ENCODE data around the gene MUC6. TPM values are rescaled to one million over a fixed set of nuclear protein-coding genes. Genes with fewer than 3 reads are reported as not detected.

The MUC6 gene
- total and polyA plus RNA-seq, 2 of the 8 experiments (the other 6 are each of a cell fraction or from before 2014, with no cell fraction given): not detected

- Histone ChIP-seq H3K18ac (ENCODE audit: extremely low read depth, low read length) (no peak overlapping the region), H3K4me3 (ENCODE audit: extremely low read depth in 1 of 4, insufficient read depth in 2 of 4, low read depth in 3 of 4, low read length in 4 of 4) (no peak overlapping the region), H3K9ac (replicated peaks in 1 of 4; ENCODE audit: extremely low read depth in 1 of 4, low read depth in 3 of 4, low read length in 3 of 4) (no peak overlapping the region), H2BK15ac (ENCODE audit: low read length) (no peak overlapping the region), H3K4me2 (ENCODE audit: insufficient read depth in 1 of 2, low read depth in 2 of 2, low read length in 2 of 2) (no peak overlapping the region), H3K27ac (ENCODE audit: low read depth, low read length) (no peak overlapping the region), H3K9me3 (ENCODE audit: insufficient read depth in 2 of 2, low read depth in 1 of 2, low read length in 1 of 2) (peaks cover 7 to 30% of the 10 kb centered on the region in 2 experiments; a peak in 3 of 4 replicates), H2AK5ac (ENCODE audit: low read depth, low read length) (no peak overlapping the region), H2BK20ac (ENCODE audit: low read length) (no peak overlapping the region), H3K14ac (ENCODE audit: insufficient read length) (no peak overlapping the region), H4K8ac (ENCODE audit: extremely low read depth, insufficient read depth, low read length) (peak overlapping the region; percentile 51; the same call in 1 of the 2 replicates), H3K79me1 (ENCODE audit: low read depth, low read length) (no peaks in the 10 kb centered on the region), H3K23me2 (ENCODE audit: low read depth, low read length) (no peaks in the 10 kb centered on the region), H4K20me1 (replicated peaks in 1 of 2; ENCODE audit: control insufficient read depth in 1 of 2, insufficient read depth in 2 of 2, low read length in 2 of 2) (no peaks in the 10 kb centered on the region), H3K23ac (ENCODE audit: insufficient read length) (no peak overlapping the region), H3K56ac (replicated peaks; ENCODE audit: insufficient read length, low read depth, low read length) (no peak overlapping the region), H3K4me1 (replicated peaks in 1 of 4; ENCODE audit: control insufficient read depth in 3 of 4, insufficient read depth in 4 of 4, low read length in 3 of 4) (no peaks in the 10 kb centered on the region), H2BK12ac (ENCODE audit: low read depth, low read length) (no peak overlapping the region), H3K27me3 (replicated peaks in 1 of 4; ENCODE audit: control insufficient read depth in 3 of 4, extremely low read depth in 1 of 4, insufficient read depth in 3 of 4, low read length in 3 of 4) (no peaks in the 10 kb centered on the region), H3K36me3 (ENCODE audit: control insufficient read depth in 2 of 4, insufficient read depth in 4 of 4, low read length in 3 of 4) (no peaks in the 10 kb centered on the region), H2BK120ac (replicated peaks; ENCODE audit: low read depth, low read length) (no peak overlapping the region), H4K5ac (ENCODE audit: insufficient read length, low read depth, low read length) (no peak overlapping the region), H3K4ac (replicated peaks; ENCODE audit: insufficient read length, low read depth, low read length) (no peak overlapping the region), H2AFZ (ENCODE audit: low read length) (no peak overlapping the region), H3K79me2 (ENCODE audit: control insufficient read depth in 1 of 2, insufficient read depth in 2 of 2, low read length in 2 of 2) (no peaks in the 10 kb centered on the region), H2BK5ac (ENCODE audit: low read depth, low read length) (no peak overlapping the region), H4K91ac (replicated peaks; ENCODE audit: insufficient read length, low read length) (no peak overlapping the region)
- ChIA-PET CTCF (ENCODE audit: partially characterized antibody) (no interaction called here), POLR2A (ENCODE audit: partially characterized antibody) (no interaction called here)
- 76% methylated on average over 16 of the region's 26 CpGs; no CpG with 5 or more reads in 1 of the 2 experiments for WGBS, 2 experiments (ENCODE audit: extremely low coverage in 1 of 2, insufficient coverage in 1 of 2, insufficient read length in 1 of 2, insufficient replicate concordance in 2 of 2, low coverage in 1 of 2, low lambda C conversion rate in 2 of 2, missing lambda C conversion rate in 1 of 2)
- FAIRE-seq: no peak
- no peak for DNase-seq (ENCODE audit: low read depth in 1 of 2, low spot score in 2 of 2)
- TF ChIP-seq RBBP5 (IDR thresholded peaks at IDR 0.05; ENCODE audit: borderline replicate concordance, low read depth, low read length) (no peak), HDAC6 (IDR thresholded peaks at IDR 0.05; ENCODE audit: low read depth, low read length) (no peak), EP300 (IDR thresholded peaks at IDR 0.05; ENCODE audit: borderline replicate concordance in 1 of 2, low read depth in 2 of 2, low read length in 2 of 2) (no peak), BCL11A (IDR thresholded peaks at IDR 0.05; ENCODE audit: low read depth in 2 of 2, low read length in 2 of 2) (no peak), TEAD4 (IDR thresholded peaks at IDR 0.05; ENCODE audit: low read depth, low read length) (no peak), EGR1 (IDR thresholded peaks at IDR 0.05; ENCODE audit: borderline replicate concordance, low read depth, low read length) (no peak), PHF8 (conservative IDR thresholded peaks at IDR 0.05; ENCODE audit: low read depth, low read length) (no peak), MAX (IDR thresholded peaks at IDR 0.05) (no peak), CREB1 (IDR thresholded peaks at IDR 0.05) (no peak), SIRT6 (IDR thresholded peaks at IDR 0.05; ENCODE audit: low read length) (no peak), CHD1 (IDR thresholded peaks at IDR 0.05; ENCODE audit: low read depth, low read length) (no peak), CBX5 (IDR thresholded peaks at IDR 0.05; ENCODE audit: low read depth, low read length) (no peak), GABPA (IDR thresholded peaks at IDR 0.05; ENCODE audit: borderline replicate concordance, insufficient read depth, low read length) (no peak), KDM1A (IDR thresholded peaks at IDR 0.05; ENCODE audit: borderline replicate concordance, low read length) (no peak)
Observed at GRCh38 chr11:1085440-1086170, 49.1 kb upstream of the MUC6 start.

Measured in H1 (cell line).